ENCODE results near the gene ADCY7. TPM values are rescaled to one million over a fixed set of nuclear protein-coding genes. Genes with fewer than 3 reads are reported as not detected.

ADCY7 gene
- polyA plus RNA-seq, 1 experiment = 13.2 TPM

DNA sequence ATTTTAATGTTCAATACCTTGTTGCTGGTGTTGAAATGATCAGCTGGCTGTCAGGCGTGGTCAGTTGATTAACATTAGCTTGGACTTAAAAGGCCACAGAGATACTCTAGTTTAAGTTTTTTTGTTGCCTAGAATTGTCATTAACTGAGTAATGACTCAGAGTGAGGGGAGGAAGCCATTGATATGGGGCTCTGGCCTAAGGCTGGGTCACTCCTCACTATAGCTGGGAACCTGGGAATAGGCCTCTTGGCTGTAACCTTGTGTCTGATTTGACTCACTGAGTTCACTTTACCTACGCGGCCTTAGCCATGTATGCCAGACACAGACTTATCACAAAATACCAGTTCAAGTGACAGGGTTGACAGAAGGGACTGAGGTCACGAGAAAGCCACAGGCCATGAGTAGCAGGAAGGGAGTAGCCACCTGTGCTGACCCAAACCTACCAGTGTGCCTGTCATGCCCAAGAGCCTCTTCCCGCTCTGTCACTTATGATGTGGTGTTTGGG is 37.9 kb upstream of the ADCY7 start:
- no peak for DNase-seq (ENCODE audit: low read depth)
- CTCF ChIA-PET = interaction anchor here (0.9 kb wide), 1 partner anchor 98 kb away, joined by 3 read pairs; no protein-coding TSS in a partner anchor
- TF ChIP-seq CTCF (IDR thresholded peaks at IDR 0.05; ENCODE audit: insufficient read depth, low read depth, low read length) = no peak
- Histone ChIP-seq H3K36me3 (ENCODE audit: control insufficient read depth, insufficient read depth, low read length) (peaks cover 7% of the 10 kb centered on the region), H3K27me3 (ENCODE audit: control insufficient read depth, insufficient read depth, low read length) (no peaks in the 10 kb centered on the region), H3K4me3 (ENCODE audit: low read depth, low read length) (no peak overlapping the region)
- POLR2A ChIA-PET = no interaction called here

DNA sequence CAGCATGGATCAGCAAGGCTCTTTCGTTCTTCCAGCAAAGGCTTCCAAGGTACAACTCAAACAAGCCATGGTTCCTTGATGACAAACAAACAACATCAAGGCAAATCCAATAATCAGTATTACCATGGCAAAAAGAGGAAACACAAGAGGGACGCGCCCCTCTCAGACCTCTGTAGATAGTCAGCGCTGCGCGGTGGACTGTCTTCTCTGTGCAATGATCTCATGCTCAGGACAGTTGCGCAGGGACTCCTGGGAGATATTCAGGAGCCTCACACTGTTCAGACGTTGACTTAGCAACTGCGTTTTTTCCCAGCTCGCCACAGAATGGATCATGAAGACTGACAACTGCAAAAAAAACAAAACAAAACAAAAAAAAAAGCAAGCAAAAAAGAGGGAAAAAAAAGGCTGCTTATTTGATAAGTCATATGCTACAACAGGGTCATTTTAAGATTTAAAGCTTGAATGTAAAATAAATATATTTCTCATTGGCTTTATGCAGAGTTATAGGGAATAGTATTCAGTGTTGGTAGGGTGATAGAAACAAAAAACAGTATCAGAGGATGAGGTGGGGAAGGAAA is 37.1 kb upstream of the ADCY7 start:
- H3K4me3 ChIP-seq (ENCODE audit: low read depth, low read length) = no peak overlapping the region
- no peak for DNase-seq (ENCODE audit: low read depth)
- POLR2A ChIA-PET = interaction anchor here (0.7 kb wide), 1 partner anchor 1641 kb away, joined by 4 read pairs; no protein-coding TSS in a partner anchor
- CTCF ChIA-PET = no interaction called here
- H3K27me3 ChIP-seq (ENCODE audit: control insufficient read depth, insufficient read depth, low read length) = no peaks in the 10 kb centered on the region
- H3K36me3 ChIP-seq (ENCODE audit: control insufficient read depth, insufficient read depth, low read length) = peaks cover 7% of the 10 kb centered on the region
- TF ChIP-seq CTCF (IDR thresholded peaks at IDR 0.05; ENCODE audit: insufficient read depth, low read depth, low read length) = no peak

- DNase-seq (ENCODE audit: low read depth) = no peak
- Histone ChIP-seq H3K4me3 (ENCODE audit: low read depth, low read length) (no peak overlapping the region), H3K36me3 (ENCODE audit: control insufficient read depth, insufficient read depth, low read length) (no peaks in the 10 kb centered on the region), H3K27me3 (ENCODE audit: control insufficient read depth, insufficient read depth, low read length) (peaks cover 4% of the 10 kb centered on the region)
- CTCF ChIA-PET = interaction anchor here (1.3 kb wide), 1 partner anchor 21 kb away, joined by 3 read pairs; no protein-coding TSS in a partner anchor
- POLR2A ChIA-PET = no interaction called here
- TF ChIP-seq CTCF (IDR thresholded peaks at IDR 0.05; ENCODE audit: insufficient read depth, low read depth, low read length) = no peak
These were observed 31.4 kb upstream of the ADCY7 start for GRCh38 chr16:50234771-50235556.

- no peak for DNase-seq (ENCODE audit: low read depth)
- Histone ChIP-seq H3K4me3 (ENCODE audit: low read depth, low read length) (no peak overlapping the region), H3K36me3 (ENCODE audit: control insufficient read depth, insufficient read depth, low read length) (no peaks in the 10 kb centered on the region), H3K27me3 (ENCODE audit: control insufficient read depth, insufficient read depth, low read length) (peaks cover 4% of the 10 kb centered on the region)
- no peak for TF ChIP-seq CTCF (IDR thresholded peaks at IDR 0.05; ENCODE audit: insufficient read depth, low read depth, low read length)
- ChIA-PET CTCF (interaction anchor here (0.7 to 1.3 kb wide), 2 partner anchors 22 to 451 kb away, joined by 3 read pairs; no protein-coding TSS in a partner anchor), POLR2A (no interaction called here)
These were observed 30.8 kb upstream of the ADCY7 start for GRCh38 chr16:50235581-50235980.

GRCh38 chr16:50238314-50238713 is 28.0 kb upstream of the ADCY7 start:
- Histone ChIP-seq H3K4me3 (ENCODE audit: low read depth, low read length) (no peak overlapping the region), H3K27me3 (ENCODE audit: control insufficient read depth, insufficient read depth, low read length) (peaks cover 4% of the 10 kb centered on the region), H3K36me3 (ENCODE audit: control insufficient read depth, insufficient read depth, low read length) (no peaks in the 10 kb centered on the region)
- POLR2A ChIA-PET = no interaction called here
- DNase-seq (ENCODE audit: low read depth) = no peak
- TF ChIP-seq CTCF (IDR thresholded peaks at IDR 0.05; ENCODE audit: insufficient read depth, low read depth, low read length) = no peak
- CTCF ChIA-PET = interaction anchor here (1.0 to 3.7 kb wide), 2 partner anchors 12 to 118 kb away, joined by 3 to 13 read pairs; no protein-coding TSS in a partner anchor

Data from BJ (cell line).